Neural progenitor cell (in vitro differentiated cells): ENCODE results near the gene HMGB4. TPM values are rescaled to one million over a fixed set of nuclear protein-coding genes. Genes with fewer than 3 reads are reported as not detected.

Experiments used
- DNase-seq: peaks from one replicate; pipeline ENCODE4 v3.0.0-alpha.2; 2016; ENCODE audit warnings: low spot score
- H2AFZ ChIP-seq: fragments of 200-600 bp; sonication (generic); replicated peaks from 2 replicates; pipeline ENCODE4 v1.6.1; 2016; ENCODE audit warnings: antibody characterized with exemption
- H3F3A ChIP-seq: fragments of 200-600 bp; sonication (generic); 2 replicates; pipeline ENCODE4 v1.6.1; 2016; ENCODE audit warnings: antibody characterized with exemption, low read depth
- H3K27ac ChIP-seq: fragments of 200-600 bp; sonication (generic); 2 replicates; pipeline ENCODE4 v1.5.1; 2016; ENCODE audit warnings: mild to moderate bottlenecking
- H3K27me3 ChIP-seq: fragments of 200-600 bp; sonication (generic); 2 replicates; pipeline ENCODE4 v1.6.1; 2016; ENCODE audit warnings: mild to moderate bottlenecking, moderate library complexity
- H3K36me3 ChIP-seq: fragments of 200-600 bp; sonication (generic); 2 replicates; pipeline ENCODE4 v1.5.1; 2016
- H3K4me1 ChIP-seq: fragments of 200-600 bp; sonication (generic); 2 replicates; pipeline ENCODE4 v1.6.1; 2016; ENCODE audit warnings: mixed run types
- H3K4me2 ChIP-seq: fragments of 200-600 bp; sonication (generic); 2 replicates; pipeline ENCODE4 v1.6.1; 2016
- H3K4me3 ChIP-seq: fragments of 200-600 bp; sonication (generic); 2 replicates; pipeline ENCODE4 v1.5.1; 2016
- H3K79me2 ChIP-seq: fragments of 200-600 bp; sonication (generic); 2 replicates; pipeline ENCODE4 v1.6.1; 2016; ENCODE audit warnings: low read depth
- H3K9ac ChIP-seq: fragments of 200-600 bp; sonication (generic); 2 replicates; pipeline ENCODE4 v1.6.1; 2016
- H3K9me3 ChIP-seq: fragments of 200-600 bp; sonication (generic); 2 replicates; pipeline ENCODE4 v1.5.1; 2016; ENCODE audit warnings: low read depth
- H4K20me1 ChIP-seq: fragments of 200-600 bp; sonication (generic); 2 replicates; pipeline ENCODE4 v1.6.1; 2016; ENCODE audit warnings: low read depth
- H3K27ac Mint-ChIP-seq: 3 replicates; pipeline ENCODE4 v1.8.0; 2021; ENCODE audit warnings: mixed read lengths
- H3K27me3 Mint-ChIP-seq: 2 replicates; pipeline ENCODE4 v1.8.0; 2022; ENCODE audit warnings: low read depth, mild to moderate bottlenecking, inconsistent platforms, moderate library complexity, mixed read lengths; ENCODE audit not compliant: insufficient read depth
- H3K36me3 Mint-ChIP-seq: 3 replicates; pipeline ENCODE4 v1.8.0; 2021; ENCODE audit warnings: mixed read lengths
- H3K4me1 Mint-ChIP-seq: 3 replicates; pipeline ENCODE4 v1.8.0; 2021; ENCODE audit warnings: mixed read lengths
- H3K4me3 Mint-ChIP-seq: 3 replicates; pipeline ENCODE4 v1.8.0; 2021; ENCODE audit warnings: mild to moderate bottlenecking, moderate library complexity, mixed read lengths
- H3K9me3 Mint-ChIP-seq: 3 replicates; pipeline ENCODE4 v1.8.0; 2020; ENCODE audit warnings: mixed read lengths
- EZH2 ChIP-seq: fragments of 200-600 bp; sonication (generic); IDR thresholded peaks from 2 replicates; pipeline ENCODE4 v1.6.1; 2017; ENCODE audit warnings: antibody characterized with exemption, mild to moderate bottlenecking, moderate library complexity
- EZH2phosphoT487 ChIP-seq: fragments of 200-600 bp; sonication (generic); IDR thresholded peaks from 2 replicates; pipeline ENCODE4 v1.6.1; 2017; ENCODE audit warnings: antibody characterized with exemption
- total RNA-seq: library from RNA; depleted of rRNA; stranded (reverse); fragments of >200 nt; gene quantifications from 2 replicates; pipeline ENCODE4 v1.2.3, GENCODE V29; 2015; ENCODE audit warnings: low replicate concordance
- TF ChIP-seq, protein P1 (sequence below): fragments of 200-600 bp; sonication (generic); IDR thresholded peaks from 2 replicates; pipeline ENCODE4 v1.5.1; 2017; ENCODE audit warnings: antibody characterized with exemption, mild to moderate bottlenecking

HMGB4 gene
- total RNA-seq, 1 donor from 2014 or later = not detected

DNA sequence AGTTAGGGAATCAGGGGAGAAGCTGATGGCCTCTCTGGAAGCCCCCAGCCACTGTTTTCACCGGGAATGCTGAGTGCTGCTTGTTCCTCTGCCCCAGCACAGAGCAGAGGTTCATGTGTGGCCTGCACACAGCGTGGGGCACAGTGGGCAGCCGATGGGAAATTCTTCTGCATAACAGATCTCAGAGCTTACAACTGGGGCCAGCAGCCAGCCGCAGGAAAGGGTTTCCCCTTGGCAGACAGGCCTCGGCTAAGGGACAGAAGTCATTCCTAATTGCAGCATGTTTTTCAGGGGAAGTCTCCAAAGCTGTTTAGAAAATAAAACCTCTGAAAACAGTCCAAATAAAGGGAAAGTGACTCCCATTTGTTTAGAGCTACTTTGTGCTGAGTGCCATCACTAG, 22.6 kb downstream of the HMGB4 start:
- Histone ChIP-seq H3K36me3 (no peaks in the 10 kb centered on the region), H3K27me3 (no peaks in the 10 kb centered on the region), H3F3A (peaks cover 7% of the 10 kb centered on the region), H2AFZ (no peak overlapping the region), H3K4me3 (no peak overlapping the region), H4K20me1 (peaks cover 7% of the 10 kb centered on the region), H3K9ac (no peak overlapping the region), H3K4me2 (peak overlapping the region; percentile 11), H3K79me2 (no peaks in the 10 kb centered on the region), H3K4me1 (peaks cover 13% of the 10 kb centered on the region), H3K27ac (no peak overlapping the region), H3K9me3 (no peaks in the 10 kb centered on the region)
- Mint-ChIP-seq H3K9me3 (peaks cover 2% of the 10 kb centered on the region), H3K4me1 (peaks cover 14% of the 10 kb centered on the region), H3K27me3 (peaks cover 2% of the 10 kb centered on the region), H3K36me3 (no peaks in the 10 kb centered on the region), H3K27ac (no peak overlapping the region), H3K4me3 (no peak overlapping the region)
- DNase-seq = peak; percentile 28
- TF ChIP-seq EZH2 (no peak), EZH2phosphoT487 (no peak)
- TF ChIP-seq, protein P1, sequence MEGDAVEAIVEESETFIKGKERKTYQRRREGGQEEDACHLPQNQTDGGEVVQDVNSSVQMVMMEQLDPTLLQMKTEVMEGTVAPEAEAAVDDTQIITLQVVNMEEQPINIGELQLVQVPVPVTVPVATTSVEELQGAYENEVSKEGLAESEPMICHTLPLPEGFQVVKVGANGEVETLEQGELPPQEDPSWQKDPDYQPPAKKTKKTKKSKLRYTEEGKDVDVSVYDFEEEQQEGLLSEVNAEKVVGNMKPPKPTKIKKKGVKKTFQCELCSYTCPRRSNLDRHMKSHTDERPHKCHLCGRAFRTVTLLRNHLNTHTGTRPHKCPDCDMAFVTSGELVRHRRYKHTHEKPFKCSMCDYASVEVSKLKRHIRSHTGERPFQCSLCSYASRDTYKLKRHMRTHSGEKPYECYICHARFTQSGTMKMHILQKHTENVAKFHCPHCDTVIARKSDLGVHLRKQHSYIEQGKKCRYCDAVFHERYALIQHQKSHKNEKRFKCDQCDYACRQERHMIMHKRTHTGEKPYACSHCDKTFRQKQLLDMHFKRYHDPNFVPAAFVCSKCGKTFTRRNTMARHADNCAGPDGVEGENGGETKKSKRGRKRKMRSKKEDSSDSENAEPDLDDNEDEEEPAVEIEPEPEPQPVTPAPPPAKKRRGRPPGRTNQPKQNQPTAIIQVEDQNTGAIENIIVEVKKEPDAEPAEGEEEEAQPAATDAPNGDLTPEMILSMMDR = no peak

DNA sequence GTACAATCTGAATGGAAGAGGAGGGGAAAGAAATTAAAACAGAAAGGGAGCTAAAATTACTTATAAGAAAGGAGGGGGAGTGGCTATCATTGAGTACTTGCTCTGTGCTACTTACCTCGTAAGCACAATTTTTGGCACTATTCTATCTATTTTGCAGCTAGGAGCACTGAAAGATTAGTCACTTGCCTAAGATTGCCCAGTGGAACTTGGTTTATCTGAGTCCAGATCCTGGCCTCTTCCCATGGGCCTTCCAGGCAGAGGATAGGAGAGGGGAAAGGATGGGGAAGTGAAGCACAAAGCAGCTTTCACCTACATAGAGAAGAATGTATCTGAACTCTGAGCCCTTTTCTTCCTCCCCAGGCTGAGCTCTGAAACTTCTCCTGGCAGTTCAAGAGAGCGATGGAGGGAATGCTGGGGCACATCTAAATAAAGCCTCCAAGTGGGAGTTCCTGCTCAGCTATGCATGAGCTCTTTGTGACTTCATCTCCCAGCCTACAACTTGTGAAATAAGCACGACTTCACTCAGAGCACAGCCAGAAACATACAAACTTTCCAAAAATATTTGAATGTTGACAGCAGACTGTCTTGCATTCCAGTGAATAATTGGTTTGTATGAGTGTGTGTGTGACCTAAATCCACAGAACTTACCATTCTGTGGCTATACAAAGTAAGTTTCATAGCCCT, 29.4 kb downstream of the HMGB4 start:
- Histone ChIP-seq H4K20me1 (no peaks in the 10 kb centered on the region), H3K79me2 (no peaks in the 10 kb centered on the region), H3K27ac (no peak overlapping the region), H2AFZ (no peak overlapping the region), H3K9ac (no peak overlapping the region), H3K4me1 (peaks cover 5% of the 10 kb centered on the region), H3F3A (no peaks in the 10 kb centered on the region), H3K36me3 (no peaks in the 10 kb centered on the region), H3K4me2 (no peak overlapping the region), H3K4me3 (no peak overlapping the region), H3K27me3 (no peaks in the 10 kb centered on the region), H3K9me3 (no peaks in the 10 kb centered on the region)
- Mint-ChIP-seq H3K36me3 (no peaks in the 10 kb centered on the region), H3K9me3 (peaks cover 2% of the 10 kb centered on the region), H3K4me3 (no peak overlapping the region), H3K4me1 (peaks cover 14% of the 10 kb centered on the region), H3K27me3 (peaks cover 3% of the 10 kb centered on the region), H3K27ac (no peak overlapping the region)
- TF ChIP-seq EZH2phosphoT487 (no peak), EZH2 (no peak)
- TF ChIP-seq, protein P1 = no peak
- DNase-seq = peak; percentile 18

DNA sequence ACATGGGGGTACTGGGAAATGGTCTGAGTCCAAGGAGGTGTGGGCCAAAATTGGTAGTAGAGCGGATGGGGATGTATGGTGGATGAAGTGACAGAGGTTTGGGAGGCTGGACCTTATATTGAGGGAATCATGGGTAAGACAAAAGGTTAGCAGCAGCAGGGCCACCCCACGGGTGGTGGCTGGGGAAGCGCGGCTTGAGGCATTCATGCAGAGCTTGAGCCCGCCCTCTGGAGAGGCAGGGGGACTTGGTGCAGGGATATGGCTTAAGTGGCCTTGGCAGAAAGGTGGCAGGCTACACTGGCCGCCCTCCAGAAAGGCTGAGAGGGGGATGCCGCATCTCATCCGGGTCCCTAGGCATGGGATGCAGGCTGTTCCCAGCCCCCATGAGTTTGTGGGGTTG, 31.5 kb downstream of the HMGB4 start:
- peaks cover 5% of the 10 kb centered on the region for H3K4me1 ChIP-seq
- no peak for TF ChIP-seq EZH2phosphoT487
- no peak for TF ChIP-seq EZH2
- TF ChIP-seq, protein P1 = no peak
- H3K4me3 Mint-ChIP-seq = no peak overlapping the region
- peaks cover 2% of the 10 kb centered on the region for H3K9me3 Mint-ChIP-seq
- H2AFZ ChIP-seq = no peak overlapping the region
- no peak overlapping the region for H3K27ac ChIP-seq
- DNase-seq = peak; percentile 18
- H4K20me1 ChIP-seq = no peaks in the 10 kb centered on the region
- H3K9me3 ChIP-seq = no peaks in the 10 kb centered on the region
- H3K27me3 Mint-ChIP-seq = peaks cover 3% of the 10 kb centered on the region
- peak overlapping the region; percentile 6 for H3K27ac Mint-ChIP-seq
- H3F3A ChIP-seq = no peaks in the 10 kb centered on the region
- H3K4me1 Mint-ChIP-seq = peaks cover 20% of the 10 kb centered on the region
- no peak overlapping the region for H3K4me2 ChIP-seq
- H3K9ac ChIP-seq = no peak overlapping the region
- no peaks in the 10 kb centered on the region for H3K79me2 ChIP-seq
- no peaks in the 10 kb centered on the region for H3K36me3 Mint-ChIP-seq
- H3K4me3 ChIP-seq = no peak overlapping the region
- no peaks in the 10 kb centered on the region for H3K27me3 ChIP-seq
- no peaks in the 10 kb centered on the region for H3K36me3 ChIP-seq
